Osteocyte (in vitro differentiated cells): ENCODE results near the gene PAQR7. TPM values are rescaled to one million over a fixed set of nuclear protein-coding genes. Genes with fewer than 3 reads are reported as not detected.

Experiments
- DNase-seq: peaks from one replicate; pipeline ENCODE4 v3.0.0; 2021; ENCODE audit warnings: mixed read lengths; ENCODE audit not compliant: unreplicated experiment; ENCODE audit errors: extremely low spot score
- H3K27ac Mint-ChIP-seq: one replicate; pipeline ENCODE4 v1.8.0; 2021; ENCODE audit warnings: mild to moderate bottlenecking, mixed read lengths; ENCODE audit not compliant: unreplicated experiment
- H3K27me3 Mint-ChIP-seq: one replicate; pipeline ENCODE4 v1.8.0; 2021; ENCODE audit warnings: mixed read lengths; ENCODE audit not compliant: unreplicated experiment
- H3K36me3 Mint-ChIP-seq: one replicate; pipeline ENCODE4 v1.8.0; 2021; ENCODE audit warnings: mixed read lengths; ENCODE audit not compliant: unreplicated experiment
- H3K4me1 Mint-ChIP-seq: one replicate; pipeline ENCODE4 v1.8.0; 2021; ENCODE audit warnings: mixed read lengths; ENCODE audit not compliant: unreplicated experiment
- H3K4me3 Mint-ChIP-seq: one replicate; pipeline ENCODE4 v1.8.0; 2021; ENCODE audit warnings: mild to moderate bottlenecking, moderate library complexity, mixed read lengths; ENCODE audit not compliant: unreplicated experiment
- H3K9me3 Mint-ChIP-seq: one replicate; pipeline ENCODE4 v1.8.0; 2021; ENCODE audit warnings: mixed read lengths; ENCODE audit not compliant: unreplicated experiment
- CTCF ChIP-seq: fragments of 200-600 bp; sonication (generic); IDR thresholded peaks from 2 replicates; pipeline ENCODE4 v1.5.0; 2021; ENCODE audit warnings: antibody characterized with exemption, mild to moderate bottlenecking, moderate library complexity
- total RNA-seq: library from RNA; stranded (reverse); gene quantifications from 2 replicates; pipeline ENCODE4 v1.2.1, GENCODE V29; 2021

Gene PAQR7
- total RNA-seq, 1 donor from 2014 or later, result 11.0 TPM

- H3K4me3 Mint-ChIP-seq, result no peak overlapping the region
- H3K36me3 Mint-ChIP-seq, result no peaks in the 10 kb centered on the region
- no peak for DNase-seq
- peak overlapping the region; percentile 32 for H3K27ac Mint-ChIP-seq
- no peaks in the 10 kb centered on the region for H3K9me3 Mint-ChIP-seq
- H3K4me1 Mint-ChIP-seq, result peaks cover 47% of the 10 kb centered on the region
- peak; percentile 26 for TF ChIP-seq CTCF
- H3K27me3 Mint-ChIP-seq, result no peaks in the 10 kb centered on the region
Observed at GRCh38 chr1:25889470-25889869, 14.0 kb upstream of the PAQR7 start.

GRCh38 chr1:25888426-25888987, 13.0 kb upstream of the PAQR7 start:
- Mint-ChIP-seq H3K4me1 (peaks cover 40% of the 10 kb centered on the region), H3K9me3 (no peaks in the 10 kb centered on the region), H3K27ac (no peak overlapping the region), H3K4me3 (no peak overlapping the region), H3K27me3 (no peaks in the 10 kb centered on the region), H3K36me3 (no peaks in the 10 kb centered on the region)
- no peak for DNase-seq
- TF ChIP-seq CTCF, result no peak

GRCh38 chr1:25885602-25886001, 10.1 kb upstream of the PAQR7 start:
- no peaks in the 10 kb centered on the region for H3K36me3 Mint-ChIP-seq
- no peak for DNase-seq
- H3K27ac Mint-ChIP-seq, result no peak overlapping the region
- no peak for TF ChIP-seq CTCF
- no peaks in the 10 kb centered on the region for H3K9me3 Mint-ChIP-seq
- no peaks in the 10 kb centered on the region for H3K27me3 Mint-ChIP-seq
- H3K4me1 Mint-ChIP-seq, result peaks cover 16% of the 10 kb centered on the region
- no peak overlapping the region for H3K4me3 Mint-ChIP-seq

DNA sequence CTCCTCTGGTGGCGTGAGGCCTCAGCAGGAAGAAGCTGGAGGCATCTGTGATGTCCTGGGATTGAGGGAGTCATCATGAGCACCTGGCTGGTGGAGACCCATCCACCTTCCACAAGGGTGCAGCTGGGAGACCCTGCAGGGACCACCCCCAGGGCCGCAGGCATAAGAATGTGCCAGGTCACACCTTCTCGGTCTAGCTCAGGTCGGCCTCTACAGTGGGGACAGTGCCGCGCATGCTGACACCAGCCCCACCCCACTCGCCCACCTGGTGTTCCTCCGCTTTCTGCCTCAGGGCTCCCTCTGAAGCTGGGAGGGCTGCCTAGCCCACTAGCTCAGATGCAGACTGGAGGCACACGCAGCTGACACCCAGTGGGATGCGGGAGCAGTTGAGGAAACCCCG, 5.8 kb upstream of the PAQR7 start:
- H3K4me1 Mint-ChIP-seq, result peaks cover 2% of the 10 kb centered on the region
- H3K4me3 Mint-ChIP-seq, result no peak overlapping the region
- TF ChIP-seq CTCF, result no peak

DNA sequence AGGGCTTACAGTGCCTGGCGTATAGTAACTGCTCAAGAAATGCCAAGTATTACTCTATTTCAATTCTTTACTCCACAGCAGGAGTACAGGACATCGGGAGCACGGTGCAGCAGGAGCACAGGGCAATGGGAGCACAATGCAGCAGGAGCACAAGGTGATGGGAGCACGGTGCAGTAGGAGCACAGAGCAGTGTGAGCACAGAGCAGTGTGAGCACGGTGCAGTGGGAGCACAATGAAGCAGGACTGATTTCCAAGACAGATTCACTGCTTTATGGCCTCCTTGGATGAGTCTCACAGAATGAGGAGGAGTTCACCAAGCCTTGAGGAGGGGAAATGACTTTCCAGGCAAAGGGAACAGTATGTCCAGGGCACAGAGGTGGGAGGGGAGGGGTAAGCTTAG, 5.0 kb upstream of the PAQR7 start:
- no peak for DNase-seq
- peaks cover 6% of the 10 kb centered on the region for H3K4me1 Mint-ChIP-seq
- H3K27me3 Mint-ChIP-seq, result no peaks in the 10 kb centered on the region
- no peaks in the 10 kb centered on the region for H3K36me3 Mint-ChIP-seq
- H3K9me3 Mint-ChIP-seq, result no peaks in the 10 kb centered on the region
- TF ChIP-seq CTCF, result no peak
- H3K27ac Mint-ChIP-seq, result no peak overlapping the region
- no peak overlapping the region for H3K4me3 Mint-ChIP-seq

More for the DNA sequence above, 5.8 kb upstream of the PAQR7 start:
- Mint-ChIP-seq H3K27me3 (no peaks in the 10 kb centered on the region), H3K9me3 (no peaks in the 10 kb centered on the region), H3K27ac (no peak overlapping the region), H3K36me3 (no peaks in the 10 kb centered on the region)
- DNase-seq, result no peak
